HG02840 (cell line): Measurements from ENCODE around the gene SMIM35.

Experiments used
- ATAC-seq: cut with Tn5 transposase; IDR thresholded peaks from one replicate; pipeline ENCODE4 v1.9.1; 2021; ENCODE audit warnings: mild to moderate bottlenecking, moderate library complexity, moderate number of reproducible peaks; ENCODE audit not compliant: unreplicated experiment, low FRiP score

The SMIM35 gene

DNA sequence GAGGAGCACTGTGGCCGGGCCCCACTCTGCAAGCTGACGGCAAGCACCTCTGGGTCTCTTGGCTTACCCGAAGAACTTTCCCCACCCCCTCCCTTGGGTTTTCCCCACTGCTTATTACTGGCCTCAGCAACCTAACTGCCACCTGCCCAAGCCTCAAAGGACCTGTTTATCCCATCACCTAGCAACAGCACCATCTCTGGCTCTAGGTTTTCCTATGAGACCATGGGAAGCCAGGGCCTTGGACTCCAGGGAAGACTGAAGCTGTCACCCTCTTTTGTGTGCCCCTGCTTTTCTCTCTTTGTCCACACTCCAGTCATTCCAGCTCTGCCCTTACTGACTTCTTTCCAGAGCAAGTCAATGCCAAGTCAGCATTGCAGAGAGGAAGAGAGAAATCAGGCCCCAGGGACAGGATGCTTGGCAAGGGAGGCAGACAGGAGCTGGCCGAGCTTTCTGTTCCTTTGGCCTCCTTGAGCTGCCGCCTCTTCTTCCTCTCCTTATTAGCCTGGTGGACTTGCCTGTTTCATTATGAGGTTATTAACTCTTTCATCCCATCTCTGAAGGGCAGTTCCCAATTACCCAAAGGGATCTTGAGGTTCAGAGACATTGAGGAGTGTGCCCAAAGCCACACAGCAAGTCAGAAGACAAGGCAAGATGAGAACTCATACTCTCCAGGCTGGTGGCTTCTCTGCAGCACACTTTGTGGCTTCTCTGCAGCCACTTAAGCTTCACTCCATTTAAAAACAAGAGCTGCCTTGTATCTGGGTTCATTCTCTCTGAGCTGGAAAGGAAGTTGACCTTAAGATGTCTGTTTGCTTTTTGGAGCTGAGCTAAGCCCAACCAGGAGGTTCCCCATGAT is at the start of gene SMIM35:
SMIM35 (minus strand) TSS at position 51 of the 856 bp plus-strand sequence. CDS start 206 bp downstream, outside the sequence.
- no peak for ATAC-seq

DNA sequence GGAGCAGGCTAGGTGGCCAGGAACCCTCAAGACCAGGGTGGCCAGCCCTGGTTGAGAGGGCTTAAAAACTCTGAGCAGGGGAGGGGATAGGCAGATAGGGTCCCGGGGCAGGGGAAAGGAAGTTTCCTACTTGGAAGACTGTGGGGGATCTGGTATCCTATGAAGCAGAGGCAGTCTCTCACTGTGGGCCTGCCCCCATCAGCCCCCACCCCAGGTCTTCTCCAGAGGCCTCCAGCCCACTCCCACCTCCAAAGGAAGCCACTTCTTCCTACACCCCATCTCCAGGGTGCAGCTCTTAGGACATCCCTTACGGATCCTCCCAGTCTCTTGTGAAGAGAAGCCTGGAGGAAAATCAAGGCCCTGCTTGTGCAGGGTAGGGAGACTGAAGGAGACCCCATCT is 49.6 kb upstream of the SMIM35 start:
- ATAC-seq = no peak

DNA sequence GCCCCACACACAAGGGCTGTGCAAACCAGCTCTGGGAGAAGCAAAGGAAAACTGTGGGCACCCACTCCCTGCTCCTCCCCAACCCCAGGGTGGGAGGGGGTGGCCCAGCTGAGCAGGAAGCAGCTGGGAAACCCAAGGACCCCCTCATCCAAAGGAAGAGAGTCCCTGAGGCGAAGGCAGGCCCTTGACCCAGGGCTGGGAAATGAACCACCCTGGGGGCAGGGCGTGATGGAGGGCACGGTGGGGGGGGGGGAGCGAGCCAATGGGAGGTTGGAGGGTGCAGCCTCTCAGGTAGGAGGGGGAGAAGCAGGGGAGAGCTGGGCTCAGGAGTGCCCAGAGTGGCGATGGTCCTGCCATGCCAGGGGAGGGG is 49.0 kb upstream of the SMIM35 start:
- ATAC-seq = no peak

DNA sequence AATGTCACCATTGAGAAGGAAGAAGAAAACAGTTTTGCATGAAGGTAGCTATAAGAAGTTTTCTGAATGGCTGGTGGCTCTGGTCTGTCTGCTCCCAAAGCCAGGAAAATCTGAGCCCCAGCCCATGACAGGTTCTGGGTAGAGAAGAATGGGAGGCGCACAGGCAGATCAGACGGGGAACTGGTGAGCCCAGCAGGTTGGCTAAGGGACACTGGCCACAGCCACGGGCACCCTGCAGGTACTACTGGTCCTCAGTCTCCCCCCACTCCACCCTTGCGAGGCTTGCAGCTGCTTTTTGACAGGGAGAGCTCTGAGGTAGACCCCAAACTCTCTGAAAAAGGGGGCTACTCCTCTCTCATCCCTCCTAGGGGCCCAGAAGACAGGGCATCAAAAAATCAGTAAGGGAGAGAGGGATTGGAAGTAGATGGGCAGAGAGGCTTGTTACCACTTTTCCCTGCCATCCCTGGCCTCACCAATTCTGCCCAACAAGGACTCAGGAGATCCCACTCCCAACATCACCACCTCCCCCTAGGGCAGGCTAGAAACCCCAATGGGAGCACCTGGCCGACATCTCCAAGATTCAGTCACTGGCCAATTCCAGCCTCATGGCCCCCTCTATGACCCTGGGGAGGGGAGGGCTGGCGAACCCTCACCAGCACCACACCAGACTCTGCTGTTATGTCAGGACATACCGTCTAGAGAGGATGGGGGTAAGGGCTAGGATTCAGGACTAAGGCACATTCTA is 48.5 kb upstream of the SMIM35 start:
- ATAC-seq = no peak

DNA sequence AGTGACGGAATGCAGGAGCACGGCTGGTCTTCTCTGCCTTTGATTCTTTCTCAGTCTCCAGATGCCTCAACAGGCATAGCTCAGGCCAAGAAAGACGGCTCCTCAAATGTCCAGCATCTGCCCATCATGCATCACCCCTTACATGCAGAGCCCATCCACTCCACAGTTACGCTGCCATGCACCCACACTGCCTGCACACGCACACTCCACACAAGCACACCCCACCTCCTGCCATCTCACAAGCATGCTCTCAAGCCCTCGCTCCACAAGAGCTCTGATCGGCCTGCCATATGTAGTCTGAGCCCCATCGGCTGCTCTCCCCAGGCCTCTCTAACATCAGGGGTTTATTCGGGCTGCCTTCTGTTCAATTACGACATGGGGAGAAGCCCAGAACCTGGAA is 47.1 kb upstream of the SMIM35 start:
- no peak for ATAC-seq

DNA sequence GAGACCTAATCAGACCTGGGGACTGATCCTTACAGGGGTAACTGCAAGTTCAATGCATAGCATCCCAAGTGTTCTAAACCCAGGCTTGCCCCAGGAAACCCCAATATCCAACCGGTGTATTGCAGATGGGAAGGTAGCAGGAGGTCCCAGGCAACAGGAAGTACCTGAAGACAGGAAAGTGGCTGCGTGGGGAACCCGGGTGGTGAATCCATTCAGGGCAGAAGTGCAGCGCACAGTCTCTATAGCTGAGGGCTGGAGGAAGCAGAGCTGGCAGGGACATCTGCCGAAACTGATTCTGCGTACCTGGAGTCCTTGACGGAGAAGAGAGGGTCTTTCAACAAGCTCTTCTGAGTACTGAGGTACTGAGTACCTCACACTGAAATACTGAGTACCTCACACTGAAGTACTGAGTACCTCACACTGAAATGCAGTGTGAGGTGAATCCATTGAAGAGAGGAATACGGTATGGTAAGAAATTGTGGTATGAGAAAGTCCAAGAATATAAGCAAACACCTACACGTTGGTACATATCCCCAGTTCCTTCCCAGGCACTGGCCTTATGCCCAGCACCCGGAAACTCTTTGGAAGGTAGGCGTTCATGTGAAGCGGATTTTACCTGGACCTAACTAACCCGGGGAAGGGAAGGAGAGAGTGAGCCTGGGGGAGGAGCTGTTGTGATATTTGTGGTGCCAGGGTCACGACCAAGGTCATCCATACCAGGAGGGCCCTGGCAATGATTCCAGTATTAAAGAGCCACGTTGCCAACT is 45.8 kb upstream of the SMIM35 start:
- ATAC-seq = no peak

DNA sequence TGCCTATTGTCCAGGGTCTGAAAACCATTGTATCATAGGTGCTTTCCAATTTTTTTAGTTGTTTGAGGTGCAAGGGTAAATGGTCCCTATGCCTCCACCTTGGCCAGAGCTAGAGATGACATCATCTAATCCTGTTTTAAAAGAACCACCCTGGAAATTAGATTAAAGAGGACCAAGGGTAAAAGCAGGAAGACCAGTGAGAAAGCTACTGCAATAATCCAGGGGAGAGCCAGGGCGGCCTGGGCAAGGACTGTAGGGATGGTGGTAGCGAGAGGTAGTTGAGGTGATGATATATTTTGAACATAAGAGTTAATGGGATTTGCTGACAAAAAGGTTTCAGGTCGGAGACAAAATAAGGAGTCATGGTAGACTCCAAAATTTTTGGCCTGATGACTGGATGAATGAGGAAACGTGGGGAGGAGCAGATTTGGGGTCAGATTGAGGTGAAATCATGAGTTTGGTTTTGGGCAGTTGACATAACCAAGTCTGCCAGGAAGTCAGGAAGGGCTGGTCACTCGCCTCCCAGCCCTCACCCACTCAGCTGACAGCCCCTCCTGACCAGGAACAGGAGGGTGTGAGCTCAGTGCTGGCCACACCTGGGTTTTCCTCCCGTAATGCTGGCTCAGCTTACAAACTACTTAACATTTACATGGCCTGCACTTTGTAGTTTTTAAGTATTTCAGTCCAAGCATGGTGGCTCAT is 42.9 kb upstream of the SMIM35 start:
- no peak for ATAC-seq

DNA sequence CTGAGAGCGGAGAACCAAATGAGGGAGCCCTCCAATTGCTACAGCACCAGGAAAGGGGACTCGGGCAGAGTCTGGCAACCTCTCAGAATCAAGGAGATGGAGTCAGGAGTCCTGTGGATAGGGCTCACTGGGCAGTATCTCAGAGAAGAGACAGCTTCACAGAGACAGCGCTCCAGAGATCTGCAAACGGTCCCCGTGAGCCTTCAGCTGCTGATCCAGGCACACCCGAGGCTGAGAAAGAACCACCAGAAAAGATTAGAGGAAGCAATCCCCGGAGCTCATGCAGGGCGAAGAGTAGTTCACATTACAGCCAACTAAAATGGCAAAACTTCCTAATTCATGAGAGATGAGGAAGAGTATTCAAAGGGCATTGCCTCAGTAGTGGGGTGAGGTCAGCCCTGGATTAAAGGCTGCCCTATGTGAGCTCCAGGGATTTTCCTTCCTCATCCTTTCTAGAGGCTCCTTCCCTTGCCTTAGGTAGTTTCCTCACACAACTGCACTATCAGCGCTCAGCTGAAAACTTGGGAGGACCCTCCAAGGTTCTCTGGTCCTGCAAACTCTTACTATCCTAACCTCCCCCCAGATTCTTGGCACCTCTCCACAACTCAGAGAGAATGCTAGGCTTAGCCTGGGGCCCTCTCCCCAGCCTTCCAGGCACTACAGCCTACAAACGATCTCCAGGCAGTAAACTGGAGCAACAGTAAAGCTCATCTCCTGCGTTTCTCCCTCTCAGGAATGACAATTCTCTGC is 42.1 kb upstream of the SMIM35 start:
- ATAC-seq = no peak

DNA sequence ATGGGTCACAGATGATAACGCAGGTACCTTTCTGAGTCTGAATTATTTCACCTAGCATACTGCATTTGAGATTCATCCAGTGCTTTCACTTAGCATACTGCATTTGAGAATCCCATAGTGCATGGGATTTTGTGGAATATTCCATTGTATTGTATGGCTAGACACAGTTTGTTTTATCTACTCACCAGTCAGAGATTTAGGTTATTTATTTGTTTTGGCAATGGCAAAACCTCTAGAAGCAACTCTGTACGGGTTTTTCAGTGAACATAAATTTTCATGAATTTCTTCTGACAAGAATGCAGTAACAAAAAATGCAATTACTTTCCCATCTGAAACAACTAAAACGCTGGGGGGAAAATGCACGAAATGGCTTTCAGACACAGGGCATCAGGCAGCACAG is 41.5 kb upstream of the SMIM35 start:
- no peak for ATAC-seq

DNA sequence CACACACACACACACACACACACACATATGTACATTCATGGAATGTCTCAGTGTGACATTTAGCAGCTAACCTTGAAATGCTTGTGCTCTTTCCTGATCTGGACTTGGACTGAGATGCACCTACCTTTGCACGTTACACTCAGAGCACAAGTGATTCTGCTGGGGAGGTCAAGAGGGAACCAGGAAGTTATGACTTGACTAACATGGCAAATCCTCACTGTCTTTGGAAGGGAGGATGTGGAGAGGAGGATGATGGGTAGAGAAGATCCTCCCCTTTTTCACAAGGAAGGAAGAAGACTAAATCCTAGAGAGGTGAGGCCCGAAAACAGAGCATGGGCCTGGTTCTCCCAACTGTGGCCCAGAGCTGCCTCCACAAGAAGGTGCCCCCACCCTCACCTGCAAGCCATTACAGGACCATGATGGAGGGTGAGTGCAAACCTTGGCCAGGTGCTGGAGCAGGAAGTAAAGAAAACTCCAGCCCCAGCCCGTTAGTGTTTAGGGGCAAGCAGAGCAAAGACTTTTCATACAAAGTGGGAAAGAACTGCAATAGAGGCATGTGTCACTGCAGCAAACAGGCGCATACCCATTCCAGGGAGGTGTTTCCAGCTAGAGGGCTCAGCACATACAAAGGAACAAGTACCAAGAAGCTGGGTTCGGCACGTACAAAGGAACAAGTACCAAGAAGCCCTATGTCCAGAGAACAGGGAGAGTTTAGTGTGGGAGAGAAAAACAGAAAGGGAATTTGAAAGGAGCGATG is 39.5 kb upstream of the SMIM35 start:
- no peak for ATAC-seq

DNA sequence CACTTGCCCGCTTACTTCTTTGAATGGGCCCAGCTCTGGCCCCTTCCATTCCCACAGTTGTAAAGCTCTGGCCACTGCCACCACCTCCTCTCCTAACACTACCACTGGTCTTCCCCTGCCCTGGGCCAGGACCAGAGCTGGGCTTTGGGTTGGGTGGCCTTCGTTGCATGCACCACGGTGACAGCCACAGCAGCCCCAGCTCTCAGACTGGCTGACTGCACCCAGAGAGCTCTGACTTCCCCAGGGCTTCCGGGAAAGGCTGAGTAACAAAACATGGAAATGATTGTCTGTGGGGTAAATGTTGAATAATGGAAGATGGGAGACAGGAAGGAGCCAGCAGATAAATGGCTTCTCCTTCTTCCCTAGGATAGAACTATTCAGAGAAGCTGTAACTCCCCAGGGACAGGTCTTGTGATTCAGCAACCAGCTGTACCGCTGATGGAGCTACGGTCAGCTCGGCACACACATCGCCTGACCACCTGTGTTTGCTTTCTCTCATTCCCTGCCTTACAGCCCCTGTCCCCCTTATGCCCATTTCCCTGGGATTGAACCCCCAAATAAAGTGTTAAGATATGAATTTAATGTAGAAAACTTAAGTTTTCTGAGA is 38.3 kb upstream of the SMIM35 start:
- no peak for ATAC-seq

DNA sequence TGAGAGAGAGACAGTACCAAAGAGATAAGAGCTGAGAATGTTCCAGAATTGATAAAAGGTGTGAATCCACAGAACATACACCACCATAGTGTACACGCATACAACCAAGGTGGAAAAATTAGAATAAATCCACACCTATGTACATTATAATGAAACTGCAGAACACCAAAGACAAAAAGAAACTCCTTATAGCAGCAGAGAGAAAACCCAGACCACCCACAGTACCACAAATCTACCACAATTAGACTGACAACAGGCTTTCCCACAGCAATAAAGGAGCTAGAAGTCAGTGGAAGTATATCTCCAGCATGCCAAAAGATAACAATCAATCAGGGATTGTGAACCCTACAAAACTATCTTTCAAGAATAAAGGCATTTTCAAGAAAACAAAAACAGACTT is 34.0 kb upstream of the SMIM35 start:
- ATAC-seq = no peak

DNA sequence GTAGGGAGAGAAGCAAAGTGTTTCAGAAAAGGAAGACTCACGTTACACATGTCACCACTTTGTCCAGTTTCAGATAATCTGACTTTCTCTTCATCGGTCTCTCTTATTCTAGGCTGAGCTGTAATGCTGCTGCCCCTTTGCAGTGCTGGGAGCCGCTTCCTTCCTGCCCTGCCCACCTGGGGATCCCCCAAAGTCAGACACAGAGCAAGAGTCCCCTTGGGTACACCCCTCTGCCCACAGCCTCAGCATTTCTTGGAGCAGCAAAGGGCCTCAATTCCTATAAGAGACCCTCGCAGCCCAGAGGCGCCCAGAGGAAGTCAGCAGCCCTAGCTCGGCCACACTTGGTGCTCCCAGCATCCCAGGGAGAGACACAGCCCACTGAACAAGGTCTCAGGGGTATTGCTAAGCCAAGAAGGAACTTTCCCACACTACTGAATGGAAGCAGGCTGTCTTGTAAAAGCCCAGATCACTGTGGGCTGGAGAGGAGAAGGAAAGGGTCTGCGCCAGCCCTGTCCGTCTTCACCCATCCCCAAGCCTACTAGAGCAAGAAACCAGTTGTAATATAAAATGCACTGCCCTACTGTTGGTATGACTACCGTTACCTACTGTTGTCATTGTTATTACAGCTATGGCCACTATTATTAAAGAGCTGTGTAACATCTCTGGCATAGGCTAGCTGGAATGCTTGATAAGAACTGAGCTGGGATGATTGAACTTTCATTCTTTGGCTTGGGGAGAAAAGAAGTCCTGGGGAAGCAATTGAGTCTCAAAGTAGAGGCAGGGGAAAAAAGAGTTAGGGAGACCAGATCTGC is 31.2 kb upstream of the SMIM35 start:
- no peak for ATAC-seq

DNA sequence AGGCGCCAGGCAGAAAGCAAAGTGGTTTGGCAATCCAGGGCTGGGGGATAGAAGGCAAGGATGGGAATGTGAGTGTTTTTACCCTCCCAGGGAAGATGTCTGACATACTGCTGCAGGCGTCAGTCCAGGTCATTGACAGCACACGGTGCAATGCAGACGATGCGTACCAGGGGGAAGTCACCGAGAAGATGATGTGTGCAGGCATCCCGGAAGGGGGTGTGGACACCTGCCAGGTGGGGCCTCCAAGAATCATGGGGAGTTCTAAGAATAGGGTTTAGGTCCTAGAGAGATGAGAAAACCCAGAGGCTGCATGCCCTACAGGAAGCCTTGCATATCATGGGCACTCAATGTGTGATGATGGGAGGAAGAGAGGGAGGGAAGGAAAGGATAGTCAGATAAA is 28.3 kb upstream of the SMIM35 start:
- no peak for ATAC-seq

DNA sequence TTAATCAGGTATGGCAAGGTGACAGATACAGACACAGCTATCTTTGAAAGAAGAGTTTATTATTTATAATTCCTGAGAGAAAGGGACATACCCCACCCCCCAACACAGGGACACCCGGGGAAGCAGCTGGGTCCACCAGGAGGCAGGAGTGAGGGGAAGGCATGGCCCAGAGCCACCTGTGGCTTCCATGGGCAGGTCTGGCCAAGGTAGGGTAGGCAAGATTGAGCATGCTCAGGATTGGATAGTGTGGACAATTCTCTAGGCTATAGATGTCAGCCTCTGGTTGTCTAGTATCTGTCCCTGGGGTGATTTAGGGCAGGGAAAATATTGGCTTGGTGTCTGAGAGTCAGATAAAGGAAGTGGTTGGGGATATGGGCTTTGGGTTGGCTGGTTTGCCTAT is 27.5 kb upstream of the SMIM35 start:
- ATAC-seq = no peak

DNA sequence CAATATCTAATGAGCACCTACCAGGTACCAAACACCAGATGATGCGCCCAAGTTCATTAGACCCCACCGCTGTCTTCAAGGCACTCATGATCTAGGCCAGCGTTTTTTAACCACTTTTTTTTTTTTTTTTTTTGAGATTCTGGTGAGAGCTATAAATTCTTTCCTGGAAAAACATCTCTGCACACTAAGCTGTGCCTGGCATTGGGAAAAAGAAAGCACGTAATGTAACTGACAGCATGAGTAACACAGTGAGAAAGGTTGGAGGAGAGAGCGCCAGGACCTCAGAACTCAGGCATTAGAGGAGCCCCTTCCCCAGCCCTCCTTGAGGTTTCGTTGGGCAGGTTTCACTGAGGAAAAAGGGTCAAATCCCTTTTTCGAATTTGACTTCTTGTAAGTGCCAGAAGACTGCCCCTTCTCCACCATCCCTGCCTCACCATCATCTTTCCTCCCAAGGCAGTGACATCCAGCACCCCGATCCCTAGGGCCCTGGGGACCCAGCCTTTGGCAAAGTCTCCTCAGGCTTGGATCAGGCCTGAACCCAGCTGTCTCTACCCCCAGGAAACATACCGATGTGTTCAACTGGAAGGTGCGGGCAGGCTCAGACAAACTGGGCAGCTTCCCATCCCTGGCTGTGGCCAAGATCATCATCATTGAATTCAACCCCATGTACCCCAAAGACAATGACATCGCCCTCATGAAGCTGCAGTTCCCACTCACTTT is 26.1 kb upstream of the SMIM35 start:
- ATAC-seq = no peak

DNA sequence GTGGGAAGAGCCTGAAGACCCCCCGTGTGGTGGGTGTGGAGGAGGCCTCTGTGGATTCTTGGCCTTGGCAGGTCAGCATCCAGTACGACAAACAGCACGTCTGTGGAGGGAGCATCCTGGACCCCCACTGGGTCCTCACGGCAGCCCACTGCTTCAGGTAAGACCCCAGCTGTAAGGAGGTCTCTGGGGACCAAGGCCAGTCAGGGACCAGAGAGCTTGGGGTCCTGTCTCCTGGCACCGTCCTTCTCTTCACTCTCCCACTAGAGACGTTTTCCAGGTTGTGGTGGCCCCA is 24.9 kb upstream of the SMIM35 start:
- no peak for ATAC-seq
